Tibial nerve (tissue), 4 donors: ENCODE measurements around the gene RTP2. TPM values are rescaled to one million over a fixed set of nuclear protein-coding genes. Genes with fewer than 3 reads are reported as not detected.
A peak's percentile ranks its signal among the peaks of the same experiment; 100 is the strongest.

ENCODE experiments used
- DNase-seq, 2 donors: peaks; one replicate each; pipeline ENCODE4 v3.0.0-alpha.2; 2019; ENCODE audit warnings: low spot score in 2 of 2
- H3K27ac ChIP-seq, 4 donors: fragments of 200-600 bp; sonication (generic) in 3 of 4; one replicate each; pipeline ENCODE4 v1.5.1; 2017 to 2019; ENCODE audit warnings: mild to moderate bottlenecking in 1 of 4
- H3K27me3 ChIP-seq, 2 donors: fragments of 200-600 bp; sonication (generic) in 1 of 2; one replicate each; pipeline versions ENCODE4 v1.5.1 to v1.6.0; 2017 to 2019
- H3K36me3 ChIP-seq, 3 donors: fragments of 200-600 bp; sonication (generic); one replicate each; pipeline ENCODE4 v1.5.1; 2018 to 2019
- H3K4me1 ChIP-seq, 4 donors: fragments of 200-600 bp; sonication (generic) in 3 of 4; one replicate each; pipeline ENCODE4 v1.5.1; 2017 to 2019
- H3K4me3 ChIP-seq, 4 donors: fragments of 200-600 bp; sonication (generic) in 3 of 4; one replicate each; pipeline ENCODE4 v1.5.1; 2017 to 2019; ENCODE audit warnings: mild to moderate bottlenecking in 1 of 4, moderate library complexity in 1 of 4
- H3K9me3 ChIP-seq, 4 donors: fragments of 200-600 bp; sonication (generic) in 3 of 4; one replicate each; pipeline ENCODE4 v1.5.1; 2017 to 2019
- EP300 ChIP-seq, 2 donors: sonication (generic); formaldehyde crosslinking; IDR thresholded peaks; one replicate each; pipeline ENCODE4 v1.6.1; 2017; ENCODE audit warnings: antibody characterized with exemption in 2 of 2, mild to moderate bottlenecking in 1 of 2
- POLR2A ChIP-seq, 2 donors: fragments of 450-650 bp; IDR thresholded peaks; one replicate each; pipeline ENCODE4 v1.6.1; 2017; ENCODE audit warnings: antibody characterized with exemption in 2 of 2, mild to moderate bottlenecking in 2 of 2, moderate library complexity in 2 of 2
- WGBS, 2 donors: methylation state at CpG; one replicate each; pipeline ENCODE4 v1.1.5; 2018; 5-methylcytosine and 5-hydroxymethylcytosine counted together
- total RNA-seq, 4 donors: library from RNA; depleted of rRNA; stranded (reverse); fragments of >200 nt; gene quantifications; one replicate each; pipeline ENCODE4 v1.1.0, GENCODE V29; 2016
- TF ChIP-seq, protein P1 (sequence below), 5 experiments: fragments of 200-600 bp in 3 of 5; fragments of 450-650 bp in 2 of 5; sonication (generic) in 3 of 5; IDR thresholded peaks; one replicate each; pipeline ENCODE4 v1.5.1; 2016 to 2019; ENCODE audit warnings: antibody characterized with exemption in 5 of 5, mild to moderate bottlenecking in 3 of 5, moderate library complexity in 2 of 5

Gene RTP2
- total RNA-seq, 4 donors from 2014 or later = not detected

DNA sequence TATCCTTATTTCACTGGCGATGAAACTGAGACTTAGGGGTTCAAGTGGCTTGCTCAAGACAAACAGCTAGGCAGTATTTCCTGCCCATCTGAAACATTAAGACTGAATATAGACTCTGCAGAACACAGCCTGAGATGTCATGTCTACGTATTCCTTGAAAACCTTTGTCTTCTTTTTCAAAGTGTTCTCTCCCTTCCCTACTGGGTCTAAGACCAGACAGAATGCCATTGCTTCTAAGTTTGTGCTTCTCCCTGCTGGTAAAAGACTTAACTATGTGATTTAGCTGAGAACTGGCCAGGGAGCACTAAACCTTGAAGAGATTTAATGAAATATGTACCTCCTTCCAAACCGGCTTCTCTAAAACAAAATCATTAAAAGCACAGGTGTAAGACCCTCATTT lies 33.0 kb upstream of the RTP2 start:
- Histone ChIP-seq H3K4me3 (no peak overlapping the region), H3K4me1 (peaks cover 0 to 40% (median 27%) of the 10 kb centered on the region in 4 donors), H3K36me3 (peaks cover 0 to 45% (median 24%) of the 10 kb centered on the region in 3 donors), H3K27me3 (no peaks in the 10 kb centered on the region), H3K27ac (peak overlapping the region in 3 of 4 donors; percentile 62 to 99 (median 98)), H3K9me3 (no peaks in the 10 kb centered on the region)
- DNase-seq = no peak
- 83 to 90% methylated on average over 3 of the region's 3 CpGs for WGBS, 2 donors
- TF ChIP-seq POLR2A (IDR thresholded peaks at IDR 0.05) (no peak), EP300 (IDR thresholded peaks at IDR 0.05) (no peak)
- TF ChIP-seq, protein P1, sequence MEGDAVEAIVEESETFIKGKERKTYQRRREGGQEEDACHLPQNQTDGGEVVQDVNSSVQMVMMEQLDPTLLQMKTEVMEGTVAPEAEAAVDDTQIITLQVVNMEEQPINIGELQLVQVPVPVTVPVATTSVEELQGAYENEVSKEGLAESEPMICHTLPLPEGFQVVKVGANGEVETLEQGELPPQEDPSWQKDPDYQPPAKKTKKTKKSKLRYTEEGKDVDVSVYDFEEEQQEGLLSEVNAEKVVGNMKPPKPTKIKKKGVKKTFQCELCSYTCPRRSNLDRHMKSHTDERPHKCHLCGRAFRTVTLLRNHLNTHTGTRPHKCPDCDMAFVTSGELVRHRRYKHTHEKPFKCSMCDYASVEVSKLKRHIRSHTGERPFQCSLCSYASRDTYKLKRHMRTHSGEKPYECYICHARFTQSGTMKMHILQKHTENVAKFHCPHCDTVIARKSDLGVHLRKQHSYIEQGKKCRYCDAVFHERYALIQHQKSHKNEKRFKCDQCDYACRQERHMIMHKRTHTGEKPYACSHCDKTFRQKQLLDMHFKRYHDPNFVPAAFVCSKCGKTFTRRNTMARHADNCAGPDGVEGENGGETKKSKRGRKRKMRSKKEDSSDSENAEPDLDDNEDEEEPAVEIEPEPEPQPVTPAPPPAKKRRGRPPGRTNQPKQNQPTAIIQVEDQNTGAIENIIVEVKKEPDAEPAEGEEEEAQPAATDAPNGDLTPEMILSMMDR (IDR thresholded peaks at IDR 0.05) = no peak

DNA sequence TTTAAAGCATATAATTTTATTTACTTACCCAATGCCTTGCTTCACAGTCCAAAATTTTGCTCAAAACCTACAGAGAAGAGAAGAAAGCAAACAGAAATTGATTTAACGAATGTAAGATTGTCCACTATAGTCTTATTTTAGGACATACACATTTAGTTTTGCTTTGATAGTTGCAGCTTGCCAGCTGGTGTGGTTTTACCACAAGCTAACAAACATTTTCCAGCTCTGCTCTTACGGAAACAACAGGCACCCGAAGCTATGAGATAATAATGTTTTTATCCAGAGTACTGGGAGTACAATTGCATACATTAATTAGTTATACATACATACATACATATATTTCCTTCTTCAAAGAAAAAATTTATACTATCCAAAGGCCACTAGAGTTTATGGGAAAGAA lies 32.5 kb upstream of the RTP2 start:
- no peaks in the 10 kb centered on the region for H3K27me3 ChIP-seq
- no peak for TF ChIP-seq POLR2A (IDR thresholded peaks at IDR 0.05)
- peak overlapping the region in 2 of 4 donors; percentile 98 to 99 for H3K27ac ChIP-seq
- WGBS, 2 donors = 69 to 70% methylated on average over 3 of the region's 3 CpGs
- no peaks in the 10 kb centered on the region for H3K9me3 ChIP-seq
- DNase-seq = no peak
- peaks cover 0 to 44% (median 26%) of the 10 kb centered on the region in 4 donors for H3K4me1 ChIP-seq
- H3K4me3 ChIP-seq = no peak overlapping the region
- H3K36me3 ChIP-seq = peaks cover 0 to 50% (median 29%) of the 10 kb centered on the region in 3 donors

DNA sequence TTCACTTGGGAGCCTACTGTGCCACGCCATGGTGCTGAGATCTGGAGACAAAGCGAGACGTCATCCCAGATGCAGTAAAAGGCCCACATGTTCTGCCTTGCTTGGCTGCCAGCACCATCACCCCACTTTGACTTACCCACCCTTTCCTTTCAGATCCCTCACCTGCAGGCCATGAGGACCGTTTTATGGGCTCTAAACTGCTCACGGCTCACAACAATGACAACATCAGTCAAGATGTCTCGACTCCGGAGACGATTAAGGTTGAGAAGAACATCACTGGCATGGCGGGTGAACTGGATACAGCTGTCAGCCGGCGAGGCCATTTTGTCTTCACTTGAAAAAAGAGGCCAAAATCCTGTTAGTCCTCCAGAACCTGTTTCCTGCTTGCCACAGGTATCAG lies 31.0 kb upstream of the RTP2 start:
- H3K4me3 ChIP-seq = no peak overlapping the region
- peaks cover 11 to 65% (median 44%) of the 10 kb centered on the region in 3 donors for H3K36me3 ChIP-seq
- H3K27ac ChIP-seq = no peak overlapping the region
- no peak for DNase-seq
- peaks cover 0 to 53% (median 26%) of the 10 kb centered on the region in 4 donors for H3K4me1 ChIP-seq
- WGBS, 2 donors = 91 to 92% methylated on average over 11 of the region's 11 CpGs
- H3K9me3 ChIP-seq = no peaks in the 10 kb centered on the region
- no peaks in the 10 kb centered on the region for H3K27me3 ChIP-seq
- TF ChIP-seq EP300 (IDR thresholded peaks at IDR 0.05) (peak in 1 of 2 donors; percentile 34), POLR2A (IDR thresholded peaks at IDR 0.05) (no peak)
- TF ChIP-seq, protein P1 (IDR thresholded peaks at IDR 0.05) = no peak

DNA sequence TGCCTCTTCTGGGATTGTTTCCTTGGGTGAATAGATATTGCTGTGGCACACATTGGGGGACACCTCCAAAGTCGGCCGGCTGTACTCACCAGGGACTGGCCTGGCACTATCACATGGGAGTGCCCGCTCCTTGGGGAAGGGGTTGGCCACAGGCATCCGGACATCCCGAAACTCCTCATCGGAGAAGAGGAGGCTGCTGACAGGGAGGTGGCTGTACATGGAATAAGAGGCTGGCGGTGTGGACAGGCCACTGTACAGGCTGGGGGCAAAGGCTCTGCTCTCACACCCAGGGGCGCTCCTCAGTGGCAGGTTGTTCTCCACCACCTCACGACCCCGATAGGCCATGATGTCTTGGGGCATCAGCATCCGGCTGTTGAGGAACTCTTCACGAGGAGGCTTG lies 27.2 kb upstream of the RTP2 start:
- no peaks in the 10 kb centered on the region for H3K9me3 ChIP-seq
- no peak for DNase-seq
- H3K4me1 ChIP-seq = peaks cover 0 to 18% (median 0%) of the 10 kb centered on the region in 4 donors
- H3K36me3 ChIP-seq = peaks cover 21 to 100% (median 69%) of the 10 kb centered on the region in 3 donors
- 88 to 94% methylated on average over 12 of the region's 12 CpGs for WGBS, 2 donors
- TF ChIP-seq POLR2A (IDR thresholded peaks at IDR 0.05) (no peak), EP300 (IDR thresholded peaks at IDR 0.05) (no peak)
- TF ChIP-seq, protein P1 (IDR thresholded peaks at IDR 0.05) = no peak
- H3K27me3 ChIP-seq = no peaks in the 10 kb centered on the region
- no peak overlapping the region for H3K4me3 ChIP-seq
- no peak overlapping the region for H3K27ac ChIP-seq

DNA sequence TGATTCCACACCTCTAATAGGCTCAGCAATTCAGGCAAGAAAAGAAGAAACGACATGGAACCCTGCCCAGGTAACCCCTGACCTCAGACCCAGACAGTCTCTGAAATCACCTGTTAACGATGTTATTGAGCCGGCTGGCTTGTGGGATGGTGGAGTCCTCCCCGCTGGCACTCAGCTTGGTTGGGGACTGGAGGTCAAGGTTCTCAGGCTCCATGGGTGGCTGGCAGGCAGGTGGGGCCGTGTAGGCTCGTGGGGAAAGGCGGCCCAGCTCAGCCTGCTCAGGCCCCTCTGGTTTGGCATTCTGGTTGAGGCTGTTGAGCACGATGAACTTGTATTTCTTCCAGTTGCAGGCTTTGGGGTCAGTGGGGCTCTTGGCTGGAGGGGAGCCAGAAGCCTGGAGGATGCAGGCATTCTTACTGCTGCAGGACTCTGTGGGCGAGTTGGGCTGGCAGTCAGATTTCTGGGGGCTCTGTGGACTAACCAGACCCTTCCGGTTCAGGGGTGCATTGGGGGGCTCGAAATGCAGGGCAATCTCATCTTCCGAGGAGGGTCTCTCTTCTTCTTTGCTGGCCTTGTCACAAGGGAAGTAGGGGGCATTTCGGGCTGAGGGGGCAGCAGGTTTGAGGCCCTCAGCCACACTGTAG lies 26.7 kb upstream of the RTP2 start:
- WGBS, 2 donors = 66 to 73% methylated on average over 9 to 12 of the region's 13 CpGs
- Histone ChIP-seq H3K27ac (no peak overlapping the region), H3K4me1 (peaks cover 0 to 13% (median 0%) of the 10 kb centered on the region in 4 donors), H3K27me3 (no peaks in the 10 kb centered on the region), H3K4me3 (no peak overlapping the region), H3K36me3 (peaks cover 21 to 100% (median 75%) of the 10 kb centered on the region in 3 donors), H3K9me3 (no peaks in the 10 kb centered on the region)
- DNase-seq = no peak
- TF ChIP-seq EP300 (IDR thresholded peaks at IDR 0.05) = peak in 1 of 2 donors; percentile 56
- TF ChIP-seq, protein P1 (IDR thresholded peaks at IDR 0.05) = no peak
- TF ChIP-seq POLR2A (IDR thresholded peaks at IDR 0.05) = no peak
